GM19025 (cell line): ENCODE measurements around the gene ATG101.

Source experiments
- ATAC-seq: cut with Tn5 transposase; IDR thresholded peaks from one replicate; pipeline ENCODE4 v1.9.1; 2021; ENCODE audit warnings: mild to moderate bottlenecking, low read depth, moderate library complexity; ENCODE audit not compliant: unreplicated experiment

Gene ATG101

GRCh38 chr12:52074971-52075724 lies 5.4 kb downstream of the ATG101 start:
- no peak for ATAC-seq

GRCh38 chr12:52076811-52077210 lies 7.0 kb downstream of the ATG101 start:
- ATAC-seq, result no peak

GRCh38 chr12:52078276-52078675 lies 8.5 kb downstream of the ATG101 start:
- ATAC-seq, result no peak

- no peak for ATAC-seq
Observed at GRCh38 chr12:52079576-52080402, 10.0 kb downstream of the ATG101 start, which contains the start of gene SMIM41. SMIM41 (plus strand) TSS chr12:52079704; CDS start chr12:52079780, 76 bp downstream.

GRCh38 chr12:52080403-52081251 lies 10.8 kb downstream of the ATG101 start:
- ATAC-seq, result no peak

GRCh38 chr12:52081263-52081733 lies 11.5 kb downstream of the ATG101 start:
- no peak for ATAC-seq

- no peak for ATAC-seq
Observed at GRCh38 chr12:52082026-52082668, 12.4 kb downstream of the ATG101 start.

GRCh38 chr12:52082669-52082987 lies 12.8 kb downstream of the ATG101 start:
- no peak for ATAC-seq

GRCh38 chr12:52082988-52083637 lies 13.3 kb downstream of the ATG101 start:
- ATAC-seq, result no peak

GRCh38 chr12:52083638-52083996 lies 13.8 kb downstream of the ATG101 start:
- no peak for ATAC-seq

GRCh38 chr12:52084491-52085231 lies 14.9 kb downstream of the ATG101 start:
- ATAC-seq, result no peak

GRCh38 chr12:52085682-52086180 lies 16.0 kb downstream of the ATG101 start:
- no peak for ATAC-seq

GRCh38 chr12:52086366-52086765 lies 16.6 kb downstream of the ATG101 start:
- no peak for ATAC-seq

GRCh38 chr12:52086944-52087835 lies 17.4 kb downstream of the ATG101 start:
- no peak for ATAC-seq

- ATAC-seq, result peak; percentile 67
Observed at GRCh38 chr12:52087961-52088820, 18.4 kb downstream of the ATG101 start.

- no peak for ATAC-seq
Observed at GRCh38 chr12:52089491-52089890, 19.7 kb downstream of the ATG101 start.

GRCh38 chr12:52090291-52090690 lies 20.5 kb downstream of the ATG101 start:
- no peak for ATAC-seq
